Measurements from ENCODE around the gene PDE6D.

DNA sequence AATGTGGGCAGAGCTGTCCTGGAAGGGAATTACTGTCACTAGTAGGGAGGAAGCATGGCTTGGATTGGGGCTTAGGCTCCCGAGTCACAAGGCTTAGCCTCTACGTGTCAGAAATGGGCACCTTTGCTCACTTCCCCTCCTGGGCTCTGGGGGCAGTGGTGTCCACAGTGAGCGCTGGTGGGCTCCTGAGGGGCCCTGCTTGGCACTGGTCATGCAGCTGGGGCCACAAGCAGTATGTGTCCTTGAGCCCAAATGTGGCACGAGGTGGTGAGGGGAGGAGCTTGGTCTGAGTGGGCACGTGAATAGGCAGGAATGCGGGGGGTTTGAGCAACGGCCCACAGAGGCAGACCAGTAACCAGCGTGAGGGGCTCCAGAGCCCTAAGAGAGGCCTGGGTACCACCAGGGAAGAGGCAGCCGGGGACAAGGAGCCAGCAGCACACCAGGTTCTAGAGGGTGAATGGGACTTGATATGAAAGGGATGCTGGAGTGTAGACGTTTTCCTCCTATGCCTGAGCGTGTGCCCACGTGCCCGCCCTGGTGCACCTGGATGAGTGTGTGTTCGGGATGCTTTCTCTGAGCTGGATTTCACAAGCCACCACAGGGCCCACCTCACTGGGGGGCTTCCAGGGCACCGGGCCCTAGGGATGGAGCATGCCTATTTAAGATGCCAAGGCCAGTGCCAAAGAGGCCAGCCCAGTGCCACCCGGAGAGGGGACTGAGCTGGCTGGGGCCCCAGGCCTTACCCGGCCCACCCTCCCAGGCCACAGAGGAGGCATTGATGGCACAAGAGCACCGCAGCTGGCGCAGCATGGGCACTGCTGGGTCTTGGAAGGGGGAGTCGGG is 95.5 kb downstream of the PDE6D start:
- no peak for TF ChIP-seq RARB (CRISPR knock-in tag; IDR thresholded peaks at IDR 0.05)
- no peak for TF ChIP-seq ZFP30 (CRISPR knock-in tag; IDR thresholded peaks at IDR 0.05)
- no peak for TF ChIP-seq CSDC2 (CRISPR knock-in tag; IDR thresholded peaks at IDR 0.05)
- TF ChIP-seq, protein P1, sequence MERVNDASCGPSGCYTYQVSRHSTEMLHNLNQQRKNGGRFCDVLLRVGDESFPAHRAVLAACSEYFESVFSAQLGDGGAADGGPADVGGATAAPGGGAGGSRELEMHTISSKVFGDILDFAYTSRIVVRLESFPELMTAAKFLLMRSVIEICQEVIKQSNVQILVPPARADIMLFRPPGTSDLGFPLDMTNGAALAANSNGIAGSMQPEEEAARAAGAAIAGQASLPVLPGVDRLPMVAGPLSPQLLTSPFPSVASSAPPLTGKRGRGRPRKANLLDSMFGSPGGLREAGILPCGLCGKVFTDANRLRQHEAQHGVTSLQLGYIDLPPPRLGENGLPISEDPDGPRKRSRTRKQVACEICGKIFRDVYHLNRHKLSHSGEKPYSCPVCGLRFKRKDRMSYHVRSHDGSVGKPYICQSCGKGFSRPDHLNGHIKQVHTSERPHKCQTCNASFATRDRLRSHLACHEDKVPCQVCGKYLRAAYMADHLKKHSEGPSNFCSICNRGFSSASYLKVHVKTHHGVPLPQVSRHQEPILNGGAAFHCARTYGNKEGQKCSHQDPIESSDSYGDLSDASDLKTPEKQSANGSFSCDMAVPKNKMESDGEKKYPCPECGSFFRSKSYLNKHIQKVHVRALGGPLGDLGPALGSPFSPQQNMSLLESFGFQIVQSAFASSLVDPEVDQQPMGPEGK (CRISPR knock-in tag; IDR thresholded peaks at IDR 0.05; ENCODE audit: borderline replicate concordance), result no peak
- no peak for TF ChIP-seq ZNF565 (CRISPR knock-in tag; conservative IDR thresholded peaks at IDR 0.05; ENCODE audit: low read depth)
- TF ChIP-seq TOX (CRISPR knock-in tag; IDR thresholded peaks at IDR 0.05; ENCODE audit: borderline replicate concordance), result no peak
- TF ChIP-seq, protein P2, sequence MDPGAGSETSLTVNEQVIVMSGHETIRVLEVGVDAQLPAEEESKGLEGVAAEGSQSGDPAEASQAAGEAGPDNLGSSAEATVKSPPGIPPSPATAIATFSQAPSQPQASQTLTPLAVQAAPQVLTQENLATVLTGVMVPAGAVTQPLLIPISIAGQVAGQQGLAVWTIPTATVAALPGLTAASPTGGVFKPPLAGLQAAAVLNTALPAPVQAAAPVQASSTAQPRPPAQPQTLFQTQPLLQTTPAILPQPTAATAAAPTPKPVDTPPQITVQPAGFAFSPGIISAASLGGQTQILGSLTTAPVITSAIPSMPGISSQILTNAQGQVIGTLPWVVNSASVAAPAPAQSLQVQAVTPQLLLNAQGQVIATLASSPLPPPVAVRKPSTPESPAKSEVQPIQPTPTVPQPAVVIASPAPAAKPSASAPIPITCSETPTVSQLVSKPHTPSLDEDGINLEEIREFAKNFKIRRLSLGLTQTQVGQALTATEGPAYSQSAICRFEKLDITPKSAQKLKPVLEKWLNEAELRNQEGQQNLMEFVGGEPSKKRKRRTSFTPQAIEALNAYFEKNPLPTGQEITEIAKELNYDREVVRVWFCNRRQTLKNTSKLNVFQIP (CRISPR knock-in tag; IDR thresholded peaks at IDR 0.05; ENCODE audit: borderline replicate concordance, low read depth), result no peak
- TF ChIP-seq BACH2 (CRISPR knock-in tag; IDR thresholded peaks at IDR 0.05; ENCODE audit: borderline replicate concordance), result no peak
- no peak for TF ChIP-seq ISL1 (CRISPR knock-in tag; IDR thresholded peaks at IDR 0.05)
- TF ChIP-seq ZNF8 (CRISPR knock-in tag; IDR thresholded peaks at IDR 0.05), result no peak
